ENCODE results near the gene CD27. TPM values are rescaled to one million over a fixed set of nuclear protein-coding genes. Genes with fewer than 3 reads are reported as not detected.
A peak's percentile ranks its signal among the peaks of the same experiment; 100 is the strongest.

CD27 gene
- polyA plus RNA-seq, 1 of the 3 experiments (the other 2 are of a cell fraction), result not detected

DNA sequence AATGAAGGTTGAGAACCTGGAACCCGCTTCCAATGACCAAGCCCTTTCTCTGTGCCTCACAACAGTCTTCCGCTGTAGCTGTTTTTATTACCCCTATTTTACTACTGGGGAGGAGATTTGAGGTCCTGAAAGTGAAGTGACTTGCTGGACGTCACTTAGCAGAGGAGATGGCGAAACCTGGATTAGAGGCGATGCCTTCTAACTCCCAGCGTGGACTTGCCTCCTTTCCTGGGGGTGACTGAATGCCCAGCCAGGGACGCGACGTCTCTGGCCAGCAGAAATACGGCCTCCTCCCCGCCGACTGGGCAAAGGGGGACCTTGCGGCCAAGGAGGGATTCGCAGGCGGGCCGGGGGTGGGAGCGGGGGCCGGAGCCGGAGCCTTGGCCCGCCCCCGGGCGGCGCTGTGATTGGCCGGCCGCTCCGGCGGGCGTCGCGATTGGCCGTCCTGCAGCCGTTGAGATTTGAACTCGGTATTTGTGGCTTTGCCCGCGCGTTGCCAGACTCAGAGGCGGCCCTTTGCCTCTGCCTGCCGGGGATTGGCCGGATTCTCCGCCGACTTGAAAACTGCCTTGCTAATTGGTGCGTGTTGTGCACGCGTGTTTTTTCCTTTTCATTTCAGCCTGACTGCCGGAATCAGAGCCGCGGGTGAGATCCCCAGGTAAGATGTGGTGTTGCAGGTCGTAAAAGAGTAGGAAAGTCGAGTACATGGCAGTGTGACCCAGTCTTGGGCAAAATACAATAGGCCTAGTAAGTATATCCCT, 48.9 kb downstream of the CD27 start, which contains the start of gene NCAPD2:
TSS of gene NCAPD2 (plus strand) at position 606 of the 761 bp plus-strand sequence. CDS start 997 bp downstream, outside the sequence.
- no peaks in the 10 kb centered on the region for H3K27me3 ChIP-seq (ENCODE audit: insufficient read depth)
- H3K4me2 ChIP-seq, result peak within 1 kb of the TSS; percentile 99
- WGBS (ENCODE audit: low lambda C conversion rate), result 2% methylated on average over 35 of the region's 49 CpGs
- peaks cover 8% of the 10 kb centered on the region for H3F3A ChIP-seq (replicated peaks; ENCODE audit: insufficient read depth)
- ChIA-PET CTCF (interaction anchor here (0.8 to 2.3 kb wide), 5 partner anchors 22 to 44 kb away, joined by 3 to 15 read pairs (median 9); partner anchors contain the start of gene VAMP1), POLR2A (interaction anchor here (0.6 to 1.6 kb wide), 11 partner anchors 9 to 450 kb away, joined by 3 to 30 read pairs (median 4); partner anchors contain the start of genes C12orf57, GAPDH, RNU7-1 and VAMP1)
- H3K9me3 ChIP-seq, result no peaks in the 10 kb centered on the region
- H3K9ac ChIP-seq, result peak within 1 kb of the TSS; percentile 97
- peak within 1 kb of the TSS; percentile 93 for H2AFZ ChIP-seq (ENCODE audit: low read depth)
- H3K4me1 ChIP-seq (ENCODE audit: control insufficient read depth in 1 of 2, insufficient read depth in 2 of 2, low read depth in 1 of 2, low read length in 1 of 2), result peaks cover 13 to 18% of the 10 kb centered on the region in 2 experiments; a peak in 3 of 4 replicates
- no peaks in the 10 kb centered on the region for H3K9me2 ChIP-seq
- peak within 1 kb of the TSS; percentile 81 to 97 for H3K4me3 ChIP-seq (ENCODE audit: low read depth in 2 of 2, low read length in 1 of 2)
- DNase-seq, result peak; percentile 97
- H3K79me2 ChIP-seq (ENCODE audit: insufficient read depth), result peaks cover 58% of the 10 kb centered on the region
- H3K36me3 ChIP-seq (replicated peaks in 1 of 2; ENCODE audit: control insufficient read depth in 1 of 2, insufficient read depth in 2 of 2, low read length in 1 of 2), result peaks cover 12 to 37% of the 10 kb centered on the region in 2 experiments
- H3K27ac ChIP-seq (ENCODE audit: low read depth in 2 of 2, low read length in 1 of 2), result peak within 1 kb of the TSS; percentile 97 to 99
- no peaks in the 10 kb centered on the region for H4K20me1 ChIP-seq (ENCODE audit: insufficient read depth)
- no peak for TF ChIP-seq TEAD4 (IDR thresholded peaks at IDR 0.05; ENCODE audit: borderline replicate concordance, insufficient read depth)
- TF ChIP-seq, protein P1, sequence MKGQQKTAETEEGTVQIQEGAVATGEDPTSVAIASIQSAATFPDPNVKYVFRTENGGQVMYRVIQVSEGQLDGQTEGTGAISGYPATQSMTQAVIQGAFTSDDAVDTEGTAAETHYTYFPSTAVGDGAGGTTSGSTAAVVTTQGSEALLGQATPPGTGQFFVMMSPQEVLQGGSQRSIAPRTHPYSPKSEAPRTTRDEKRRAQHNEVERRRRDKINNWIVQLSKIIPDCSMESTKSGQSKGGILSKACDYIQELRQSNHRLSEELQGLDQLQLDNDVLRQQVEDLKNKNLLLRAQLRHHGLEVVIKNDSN (IDR thresholded peaks at IDR 0.05; ENCODE audit: borderline replicate concordance, low read depth), result 0 out of 2 replicates have a peak, but pooled peaks have one; percentile 5
- TF ChIP-seq, protein P2, sequence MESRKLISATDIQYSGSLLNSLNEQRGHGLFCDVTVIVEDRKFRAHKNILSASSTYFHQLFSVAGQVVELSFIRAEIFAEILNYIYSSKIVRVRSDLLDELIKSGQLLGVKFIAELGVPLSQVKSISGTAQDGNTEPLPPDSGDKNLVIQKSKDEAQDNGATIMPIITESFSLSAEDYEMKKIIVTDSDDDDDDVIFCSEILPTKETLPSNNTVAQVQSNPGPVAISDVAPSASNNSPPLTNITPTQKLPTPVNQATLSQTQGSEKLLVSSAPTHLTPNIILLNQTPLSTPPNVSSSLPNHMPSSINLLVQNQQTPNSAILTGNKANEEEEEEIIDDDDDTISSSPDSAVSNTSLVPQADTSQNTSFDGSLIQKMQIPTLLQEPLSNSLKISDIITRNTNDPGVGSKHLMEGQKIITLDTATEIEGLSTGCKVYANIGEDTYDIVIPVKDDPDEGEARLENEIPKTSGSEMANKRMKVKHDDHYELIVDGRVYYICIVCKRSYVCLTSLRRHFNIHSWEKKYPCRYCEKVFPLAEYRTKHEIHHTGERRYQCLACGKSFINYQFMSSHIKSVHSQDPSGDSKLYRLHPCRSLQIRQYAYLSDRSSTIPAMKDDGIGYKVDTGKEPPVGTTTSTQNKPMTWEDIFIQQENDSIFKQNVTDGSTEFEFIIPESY (IDR thresholded peaks at IDR 0.05; ENCODE audit: borderline replicate concordance, low read depth), result no peak
- TF ChIP-seq, protein P3, sequence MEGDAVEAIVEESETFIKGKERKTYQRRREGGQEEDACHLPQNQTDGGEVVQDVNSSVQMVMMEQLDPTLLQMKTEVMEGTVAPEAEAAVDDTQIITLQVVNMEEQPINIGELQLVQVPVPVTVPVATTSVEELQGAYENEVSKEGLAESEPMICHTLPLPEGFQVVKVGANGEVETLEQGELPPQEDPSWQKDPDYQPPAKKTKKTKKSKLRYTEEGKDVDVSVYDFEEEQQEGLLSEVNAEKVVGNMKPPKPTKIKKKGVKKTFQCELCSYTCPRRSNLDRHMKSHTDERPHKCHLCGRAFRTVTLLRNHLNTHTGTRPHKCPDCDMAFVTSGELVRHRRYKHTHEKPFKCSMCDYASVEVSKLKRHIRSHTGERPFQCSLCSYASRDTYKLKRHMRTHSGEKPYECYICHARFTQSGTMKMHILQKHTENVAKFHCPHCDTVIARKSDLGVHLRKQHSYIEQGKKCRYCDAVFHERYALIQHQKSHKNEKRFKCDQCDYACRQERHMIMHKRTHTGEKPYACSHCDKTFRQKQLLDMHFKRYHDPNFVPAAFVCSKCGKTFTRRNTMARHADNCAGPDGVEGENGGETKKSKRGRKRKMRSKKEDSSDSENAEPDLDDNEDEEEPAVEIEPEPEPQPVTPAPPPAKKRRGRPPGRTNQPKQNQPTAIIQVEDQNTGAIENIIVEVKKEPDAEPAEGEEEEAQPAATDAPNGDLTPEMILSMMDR (IDR thresholded peaks at IDR 0.05), result peak; percentile 37
- TF ChIP-seq, protein P4, sequence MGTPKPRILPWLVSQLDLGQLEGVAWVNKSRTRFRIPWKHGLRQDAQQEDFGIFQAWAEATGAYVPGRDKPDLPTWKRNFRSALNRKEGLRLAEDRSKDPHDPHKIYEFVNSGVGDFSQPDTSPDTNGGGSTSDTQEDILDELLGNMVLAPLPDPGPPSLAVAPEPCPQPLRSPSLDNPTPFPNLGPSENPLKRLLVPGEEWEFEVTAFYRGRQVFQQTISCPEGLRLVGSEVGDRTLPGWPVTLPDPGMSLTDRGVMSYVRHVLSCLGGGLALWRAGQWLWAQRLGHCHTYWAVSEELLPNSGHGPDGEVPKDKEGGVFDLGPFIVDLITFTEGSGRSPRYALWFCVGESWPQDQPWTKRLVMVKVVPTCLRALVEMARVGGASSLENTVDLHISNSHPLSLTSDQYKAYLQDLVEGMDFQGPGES (IDR thresholded peaks at IDR 0.05; ENCODE audit: low read depth, low read length), result no peak; the same call in 1 of the 2 replicates
- no peak for TF ChIP-seq GATA2 (CRISPR knock-in tag; IDR thresholded peaks at IDR 0.05)
- TF ChIP-seq NFIC (IDR thresholded peaks at IDR 0.05; ENCODE audit: borderline replicate concordance), result no peak
- no peak; the same call in 1 of the 2 replicates for TF ChIP-seq GABPA (IDR thresholded peaks at IDR 0.05; ENCODE audit: low read depth)
- peak; percentile 75 for TF ChIP-seq TAF1 (IDR thresholded peaks at IDR 0.05; ENCODE audit: borderline replicate concordance, low read depth, low read length)
- TF ChIP-seq, protein P5, sequence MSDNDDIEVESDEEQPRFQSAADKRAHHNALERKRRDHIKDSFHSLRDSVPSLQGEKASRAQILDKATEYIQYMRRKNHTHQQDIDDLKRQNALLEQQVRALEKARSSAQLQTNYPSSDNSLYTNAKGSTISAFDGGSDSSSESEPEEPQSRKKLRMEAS (IDR thresholded peaks at IDR 0.05; ENCODE audit: low read depth), result peak; percentile 92
- TF ChIP-seq RCOR1 (IDR thresholded peaks at IDR 0.05; ENCODE audit: low read length), result no peak
- no peak for TF ChIP-seq MEF2A (IDR thresholded peaks at IDR 0.05; ENCODE audit: borderline replicate concordance, low read depth)
- TF ChIP-seq, protein P6, sequence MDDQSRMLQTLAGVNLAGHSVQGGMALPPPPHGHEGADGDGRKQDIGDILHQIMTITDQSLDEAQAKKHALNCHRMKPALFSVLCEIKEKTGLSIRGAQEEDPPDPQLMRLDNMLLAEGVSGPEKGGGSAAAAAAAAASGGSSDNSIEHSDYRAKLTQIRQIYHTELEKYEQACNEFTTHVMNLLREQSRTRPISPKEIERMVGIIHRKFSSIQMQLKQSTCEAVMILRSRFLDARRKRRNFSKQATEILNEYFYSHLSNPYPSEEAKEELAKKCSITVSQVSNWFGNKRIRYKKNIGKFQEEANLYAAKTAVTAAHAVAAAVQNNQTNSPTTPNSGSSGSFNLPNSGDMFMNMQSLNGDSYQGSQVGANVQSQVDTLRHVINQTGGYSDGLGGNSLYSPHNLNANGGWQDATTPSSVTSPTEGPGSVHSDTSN (IDR thresholded peaks at IDR 0.05), result peak; percentile 50
- TF ChIP-seq TCF12 (IDR thresholded peaks at IDR 0.05), result no peak
- TF ChIP-seq FOXM1 (IDR thresholded peaks at IDR 0.05; ENCODE audit: low read depth), result peak; percentile 65; the same call in 1 of the 2 replicates
- TF ChIP-seq, protein P7, sequence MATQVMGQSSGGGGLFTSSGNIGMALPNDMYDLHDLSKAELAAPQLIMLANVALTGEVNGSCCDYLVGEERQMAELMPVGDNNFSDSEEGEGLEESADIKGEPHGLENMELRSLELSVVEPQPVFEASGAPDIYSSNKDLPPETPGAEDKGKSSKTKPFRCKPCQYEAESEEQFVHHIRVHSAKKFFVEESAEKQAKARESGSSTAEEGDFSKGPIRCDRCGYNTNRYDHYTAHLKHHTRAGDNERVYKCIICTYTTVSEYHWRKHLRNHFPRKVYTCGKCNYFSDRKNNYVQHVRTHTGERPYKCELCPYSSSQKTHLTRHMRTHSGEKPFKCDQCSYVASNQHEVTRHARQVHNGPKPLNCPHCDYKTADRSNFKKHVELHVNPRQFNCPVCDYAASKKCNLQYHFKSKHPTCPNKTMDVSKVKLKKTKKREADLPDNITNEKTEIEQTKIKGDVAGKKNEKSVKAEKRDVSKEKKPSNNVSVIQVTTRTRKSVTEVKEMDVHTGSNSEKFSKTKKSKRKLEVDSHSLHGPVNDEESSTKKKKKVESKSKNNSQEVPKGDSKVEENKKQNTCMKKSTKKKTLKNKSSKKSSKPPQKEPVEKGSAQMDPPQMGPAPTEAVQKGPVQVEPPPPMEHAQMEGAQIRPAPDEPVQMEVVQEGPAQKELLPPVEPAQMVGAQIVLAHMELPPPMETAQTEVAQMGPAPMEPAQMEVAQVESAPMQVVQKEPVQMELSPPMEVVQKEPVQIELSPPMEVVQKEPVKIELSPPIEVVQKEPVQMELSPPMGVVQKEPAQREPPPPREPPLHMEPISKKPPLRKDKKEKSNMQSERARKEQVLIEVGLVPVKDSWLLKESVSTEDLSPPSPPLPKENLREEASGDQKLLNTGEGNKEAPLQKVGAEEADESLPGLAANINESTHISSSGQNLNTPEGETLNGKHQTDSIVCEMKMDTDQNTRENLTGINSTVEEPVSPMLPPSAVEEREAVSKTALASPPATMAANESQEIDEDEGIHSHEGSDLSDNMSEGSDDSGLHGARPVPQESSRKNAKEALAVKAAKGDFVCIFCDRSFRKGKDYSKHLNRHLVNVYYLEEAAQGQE (IDR thresholded peaks at IDR 0.05; ENCODE audit: low read depth, low read length), result 0 out of 2 replicates have a peak, but pooled peaks have one; percentile 29
- peak; percentile 99 for TF ChIP-seq MXI1 (IDR thresholded peaks at IDR 0.05; ENCODE audit: low read depth, low read length)
- peak; percentile 66; the same call in 1 of the 2 replicates for TF ChIP-seq POLR2AphosphoS5 (IDR thresholded peaks at IDR 0.05; ENCODE audit: low read depth, low read length)
- TF ChIP-seq RFX5 (IDR thresholded peaks at IDR 0.05; ENCODE audit: low read length), result peak; percentile 78
- TF ChIP-seq RAD21 (IDR thresholded peaks at IDR 0.05; ENCODE audit: low read length), result no peak
- no peak for TF ChIP-seq FOSL2 (IDR thresholded peaks at IDR 0.05; ENCODE audit: borderline replicate concordance, low read depth)

All from SK-N-SH (cell line).